HL-60 (cell line): ENCODE data around the gene WDHD1.
"Not testable (repeated sequence)": the region's sequence is repeated elsewhere in the genome, so short reads cannot be mapped to it uniquely, and the experiment has no call there.

Experiments
- DNase-seq, 2 experiments: peaks; one replicate each; pipeline ENCODE4 v3.0.0-alpha.2; 2010 to 2020; ENCODE audit warnings: low read depth in 1 of 2, low spot score in 1 of 2
- H3K27ac ChIP-seq: fragments of 250-450 bp; sonication (Bioruptor Pico); replicated peaks from 2 replicates; pipeline ENCODE4 v1.5.1; 2020; ENCODE audit warnings: mild to moderate bottlenecking, moderate library complexity
- H3K27me3 ChIP-seq: fragments of 250-450 bp; sonication (Bioruptor Pico); 2 replicates; pipeline ENCODE4 v1.5.1; 2021; ENCODE audit warnings: mild to moderate bottlenecking, moderate library complexity; ENCODE audit not compliant: insufficient read depth, poor library complexity, severe bottlenecking
- H3K4me3 ChIP-seq: replicated peaks from 2 replicates; pipeline ENCODE4 v1.5.1; 2011; ENCODE audit warnings: mild to moderate bottlenecking, control low read depth, low read length; ENCODE audit not compliant: insufficient read depth
- GABPA ChIP-seq: IDR thresholded peaks from 2 replicates; pipeline ENCODE4 v1.6.1; 2012; ENCODE audit warnings: low read depth
- POLR2AphosphoS5 ChIP-seq: IDR thresholded peaks from 2 replicates; pipeline ENCODE4 v1.6.1; 2012; ENCODE audit warnings: low read depth
- SPI1 ChIP-seq: IDR thresholded peaks from 2 replicates; pipeline ENCODE4 v1.6.1; 2012; ENCODE audit warnings: low read depth, mild to moderate bottlenecking, borderline replicate concordance
- TF ChIP-seq, protein P1 (sequence below): IDR thresholded peaks from one replicate; pipeline ENCODE4 v1.5.1; 2011; ENCODE audit warnings: low read length, control low read depth, inconsistent platforms; ENCODE audit not compliant: insufficient read depth
- TF ChIP-seq, protein P2 (sequence below): IDR thresholded peaks from 2 replicates; pipeline ENCODE4 v1.6.1; 2012; ENCODE audit warnings: low read depth; ENCODE audit not compliant: insufficient replicate concordance

WDHD1 gene

DNA sequence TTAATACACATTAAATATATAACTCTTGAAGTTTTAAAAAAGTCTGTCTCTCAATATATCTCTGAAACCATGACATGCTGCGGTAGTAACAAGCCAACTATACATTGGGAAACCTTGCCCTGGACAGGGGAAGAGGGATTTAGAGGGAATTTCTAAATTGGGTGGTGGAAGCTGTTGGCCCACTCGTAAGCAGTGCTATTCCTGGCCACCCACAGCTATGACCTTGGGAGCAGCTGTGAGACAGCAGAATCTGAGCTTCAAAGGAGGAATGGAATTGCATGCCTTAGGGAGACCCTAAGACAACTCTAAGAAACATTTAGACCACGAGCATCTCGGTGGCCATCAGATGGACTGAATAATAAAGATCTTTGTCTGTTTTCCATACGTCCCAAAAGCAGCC lies 108.5 kb downstream of the WDHD1 start:
- Histone ChIP-seq H3K27me3 (no peaks in the 10 kb centered on the region), H3K4me3 (no peak overlapping the region), H3K27ac (no peak overlapping the region)
- no peak for TF ChIP-seq POLR2AphosphoS5
- TF ChIP-seq SPI1, result no peak
- TF ChIP-seq GABPA, result no peak
- TF ChIP-seq, protein P1, sequence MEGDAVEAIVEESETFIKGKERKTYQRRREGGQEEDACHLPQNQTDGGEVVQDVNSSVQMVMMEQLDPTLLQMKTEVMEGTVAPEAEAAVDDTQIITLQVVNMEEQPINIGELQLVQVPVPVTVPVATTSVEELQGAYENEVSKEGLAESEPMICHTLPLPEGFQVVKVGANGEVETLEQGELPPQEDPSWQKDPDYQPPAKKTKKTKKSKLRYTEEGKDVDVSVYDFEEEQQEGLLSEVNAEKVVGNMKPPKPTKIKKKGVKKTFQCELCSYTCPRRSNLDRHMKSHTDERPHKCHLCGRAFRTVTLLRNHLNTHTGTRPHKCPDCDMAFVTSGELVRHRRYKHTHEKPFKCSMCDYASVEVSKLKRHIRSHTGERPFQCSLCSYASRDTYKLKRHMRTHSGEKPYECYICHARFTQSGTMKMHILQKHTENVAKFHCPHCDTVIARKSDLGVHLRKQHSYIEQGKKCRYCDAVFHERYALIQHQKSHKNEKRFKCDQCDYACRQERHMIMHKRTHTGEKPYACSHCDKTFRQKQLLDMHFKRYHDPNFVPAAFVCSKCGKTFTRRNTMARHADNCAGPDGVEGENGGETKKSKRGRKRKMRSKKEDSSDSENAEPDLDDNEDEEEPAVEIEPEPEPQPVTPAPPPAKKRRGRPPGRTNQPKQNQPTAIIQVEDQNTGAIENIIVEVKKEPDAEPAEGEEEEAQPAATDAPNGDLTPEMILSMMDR, result no peak
- TF ChIP-seq, protein P2, sequence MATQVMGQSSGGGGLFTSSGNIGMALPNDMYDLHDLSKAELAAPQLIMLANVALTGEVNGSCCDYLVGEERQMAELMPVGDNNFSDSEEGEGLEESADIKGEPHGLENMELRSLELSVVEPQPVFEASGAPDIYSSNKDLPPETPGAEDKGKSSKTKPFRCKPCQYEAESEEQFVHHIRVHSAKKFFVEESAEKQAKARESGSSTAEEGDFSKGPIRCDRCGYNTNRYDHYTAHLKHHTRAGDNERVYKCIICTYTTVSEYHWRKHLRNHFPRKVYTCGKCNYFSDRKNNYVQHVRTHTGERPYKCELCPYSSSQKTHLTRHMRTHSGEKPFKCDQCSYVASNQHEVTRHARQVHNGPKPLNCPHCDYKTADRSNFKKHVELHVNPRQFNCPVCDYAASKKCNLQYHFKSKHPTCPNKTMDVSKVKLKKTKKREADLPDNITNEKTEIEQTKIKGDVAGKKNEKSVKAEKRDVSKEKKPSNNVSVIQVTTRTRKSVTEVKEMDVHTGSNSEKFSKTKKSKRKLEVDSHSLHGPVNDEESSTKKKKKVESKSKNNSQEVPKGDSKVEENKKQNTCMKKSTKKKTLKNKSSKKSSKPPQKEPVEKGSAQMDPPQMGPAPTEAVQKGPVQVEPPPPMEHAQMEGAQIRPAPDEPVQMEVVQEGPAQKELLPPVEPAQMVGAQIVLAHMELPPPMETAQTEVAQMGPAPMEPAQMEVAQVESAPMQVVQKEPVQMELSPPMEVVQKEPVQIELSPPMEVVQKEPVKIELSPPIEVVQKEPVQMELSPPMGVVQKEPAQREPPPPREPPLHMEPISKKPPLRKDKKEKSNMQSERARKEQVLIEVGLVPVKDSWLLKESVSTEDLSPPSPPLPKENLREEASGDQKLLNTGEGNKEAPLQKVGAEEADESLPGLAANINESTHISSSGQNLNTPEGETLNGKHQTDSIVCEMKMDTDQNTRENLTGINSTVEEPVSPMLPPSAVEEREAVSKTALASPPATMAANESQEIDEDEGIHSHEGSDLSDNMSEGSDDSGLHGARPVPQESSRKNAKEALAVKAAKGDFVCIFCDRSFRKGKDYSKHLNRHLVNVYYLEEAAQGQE, result no peak
- DNase-seq, result no peak

DNA sequence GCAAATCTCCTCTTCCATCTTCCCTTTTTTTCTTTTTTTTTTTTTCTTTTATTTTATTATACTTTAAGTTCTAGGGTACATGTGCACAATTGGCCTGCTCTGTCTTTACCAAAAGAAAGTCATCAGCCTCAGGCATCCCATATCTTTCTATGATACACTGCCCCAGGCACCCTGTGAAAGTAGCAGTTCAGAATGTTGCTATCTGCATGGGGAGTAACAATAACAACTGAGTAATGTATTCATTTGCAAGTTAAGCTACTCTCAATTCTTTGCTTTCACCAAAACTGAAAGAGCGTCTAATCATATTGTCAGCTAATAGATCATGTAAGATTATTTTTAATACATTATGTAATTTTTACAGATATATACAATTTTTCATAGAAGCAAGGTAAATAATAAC lies 110.8 kb downstream of the WDHD1 start:
- no peak for TF ChIP-seq GABPA
- TF ChIP-seq, protein P1, result no peak
- no peak for TF ChIP-seq POLR2AphosphoS5
- TF ChIP-seq SPI1, result no peak
- TF ChIP-seq, protein P2, result no peak
- Histone ChIP-seq H3K27ac (no peak overlapping the region), H3K4me3 (no peak overlapping the region), H3K27me3 (no peaks in the 10 kb centered on the region)
- no peak for DNase-seq

DNA sequence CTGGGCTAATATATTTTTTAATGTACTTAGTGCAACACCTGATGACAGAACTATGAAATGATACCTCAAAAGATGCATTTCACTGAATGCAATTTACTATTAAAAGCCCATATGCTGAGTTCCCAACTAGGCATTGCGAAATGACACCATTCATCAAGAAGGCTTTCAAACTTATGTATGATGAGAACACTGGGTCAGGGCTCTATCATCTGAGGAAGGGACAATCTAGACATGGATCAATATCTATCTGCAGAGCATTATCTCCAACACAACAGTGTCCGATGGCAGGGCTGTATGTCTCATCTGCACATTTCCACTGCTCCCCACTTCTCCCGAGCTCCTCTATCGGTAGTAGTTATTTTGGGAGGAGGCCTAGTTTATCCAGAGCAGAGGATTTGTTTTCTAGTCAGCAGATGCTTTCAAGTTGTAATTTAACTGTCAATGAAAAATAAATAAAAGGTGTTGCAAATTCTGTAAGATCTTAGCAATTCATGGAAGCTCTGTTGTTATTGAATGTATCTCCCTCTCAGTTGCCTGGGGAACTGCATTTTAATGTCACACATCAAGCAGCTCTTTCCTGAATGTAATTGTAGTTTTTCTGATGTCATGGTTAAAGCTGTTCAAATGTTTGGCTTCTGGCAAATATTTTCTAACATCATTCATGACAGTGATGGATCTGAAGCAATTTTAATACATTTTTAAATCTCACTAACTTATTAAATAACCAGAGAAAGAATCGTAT lies 116.9 kb downstream of the WDHD1 start:
- H3K27ac ChIP-seq, result no peak overlapping the region
- no peak overlapping the region for H3K4me3 ChIP-seq
- DNase-seq, result no peak
- no peaks in the 10 kb centered on the region for H3K27me3 ChIP-seq
- TF ChIP-seq, protein P1, result no peak
- no peak for TF ChIP-seq GABPA
- TF ChIP-seq, protein P2, result no peak
- TF ChIP-seq POLR2AphosphoS5, result no peak
- TF ChIP-seq SPI1, result no peak

DNA sequence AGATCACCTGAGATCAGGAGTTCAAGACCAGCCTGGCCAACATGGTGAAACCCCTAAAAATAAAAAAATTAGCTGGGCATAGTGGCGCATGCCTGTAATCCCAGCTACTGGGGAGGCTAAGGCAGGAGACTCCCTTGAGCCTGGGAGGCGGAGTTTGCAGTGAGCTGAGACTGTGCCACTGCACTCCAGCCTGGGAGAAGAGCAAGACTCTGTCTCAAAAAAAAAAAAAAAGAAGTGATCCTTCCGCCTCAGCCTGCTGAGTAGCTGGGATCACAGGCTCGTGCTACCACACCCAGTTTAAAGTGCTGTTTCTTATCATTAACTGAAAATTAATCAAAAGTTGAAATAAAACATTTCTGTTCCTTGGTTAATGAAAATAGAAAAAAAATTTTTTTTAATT lies 117.9 kb downstream of the WDHD1 start:
- not testable (repeated sequence) for H3K4me3 ChIP-seq, H3K27me3 ChIP-seq, H3K27ac ChIP-seq, DNase-seq
